Stomach (tissue), 9 donors: Measurements from ENCODE around the gene NCF2. TPM values are rescaled to one million over a fixed set of nuclear protein-coding genes. Genes with fewer than 3 reads are reported as not detected.

Experiments
- DNase-seq, 2 donors: peaks; one replicate each; pipeline versions ENCODE4 v3.0.0 to v3.0.0-alpha.2; 2013 to 2019
- H3K27ac ChIP-seq, 5 donors: fragments of 200-600 bp in 4 of 5; sonication (generic) in 4 of 5; one replicate each; pipeline ENCODE4 v1.5.1; 2013 to 2019; ENCODE audit warnings: mild to moderate bottlenecking in 1 of 5, moderate library complexity in 1 of 5
- H3K27me3 ChIP-seq, 3 donors: fragments of 200-600 bp; sonication (generic); one replicate each; pipeline ENCODE4 v1.5.1; 2017 to 2019; ENCODE audit warnings: mixed run types in 1 of 3
- H3K36me3 ChIP-seq, 4 donors: fragments of 200-600 bp; sonication (generic); 1 replicate in 3 of 4; 2 replicates in 1 of 4; pipeline ENCODE4 v1.5.1; 2016 to 2019
- H3K4me1 ChIP-seq, 4 donors: fragments of 200-600 bp; sonication (generic); one replicate each; pipeline ENCODE4 v1.5.1; 2016 to 2019
- H3K4me3 ChIP-seq, 4 donors: fragments of 200-600 bp; sonication (generic) in 3 of 4; one replicate each; pipeline ENCODE4 v1.5.1; 2016 to 2019; ENCODE audit warnings: mild to moderate bottlenecking in 1 of 4
- H3K9me3 ChIP-seq, 4 donors: fragments of 200-600 bp; sonication (generic); one replicate each; pipeline ENCODE4 v1.5.1; 2016 to 2019
- EP300 ChIP-seq: sonication (generic); formaldehyde crosslinking; IDR thresholded peaks from one replicate; pipeline ENCODE4 v1.6.1; 2017; ENCODE audit warnings: antibody characterized with exemption
- POLR2A ChIP-seq, 4 donors: fragments of 450-650 bp; IDR thresholded peaks; one replicate each; pipeline ENCODE4 v1.6.1; 2016; ENCODE audit warnings: antibody characterized with exemption in 4 of 4, control low read depth in 2 of 4, mild to moderate bottlenecking in 1 of 4, moderate library complexity in 1 of 4
- POLR2AphosphoS5 ChIP-seq, 3 donors: sonication (generic); formaldehyde crosslinking; IDR thresholded peaks; one replicate each; pipeline ENCODE4 v1.6.1; 2016; ENCODE audit warnings: antibody characterized with exemption in 3 of 3
- WGBS, 5 donors: extraction: QIAGEN DNeasy Blood & Tissue Kit in 3 of 5; methylation state at CpG; one replicate each; pipeline versions ENCODE4 v1.1.5 to v1.1.7; 2013 to 2018; 5-methylcytosine and 5-hydroxymethylcytosine counted together
- intact Hi-C: fragments of 100-400 bp; cut with DNase I; formaldehyde crosslinking; loops from one replicate; pipeline ENCODE4 v1.15.1; 2023; ENCODE audit warnings: low total_unique reads
- polyA plus RNA-seq, 3 donors: library from polyadenylated mRNA; stranded (reverse); fragments of 200-250 nt; gene quantifications; one replicate each; pipeline ENCODE4 v1.2.3, GENCODE V29; 2013
- total RNA-seq, 5 donors: library from RNA; depleted of rRNA; stranded (reverse); fragments of >200 nt; gene quantifications; one replicate each; pipeline versions ENCODE4 v1.1.0 to v1.2.3, GENCODE V29; 2014 to 2016
- TF ChIP-seq, protein P1 (sequence below), 7 experiments: fragments of 450-650 bp in 4 of 7; fragments of 200-600 bp in 3 of 7; sonication (generic) in 3 of 7; IDR thresholded peaks; one replicate each; pipeline ENCODE4 v1.5.1; 2016 to 2019; ENCODE audit warnings: antibody characterized with exemption in 7 of 7, control low read depth in 2 of 7, mild to moderate bottlenecking in 1 of 7
- donor health status: healthy with polysubstance abuse.
- donor health status: Bipolar disorder and iron deficiency.
- donor health status: healthy.

The NCF2 gene
- total and polyA plus RNA-seq, 8 donors: 0.29 to 30.4 (median 6.2) TPM

DNA sequence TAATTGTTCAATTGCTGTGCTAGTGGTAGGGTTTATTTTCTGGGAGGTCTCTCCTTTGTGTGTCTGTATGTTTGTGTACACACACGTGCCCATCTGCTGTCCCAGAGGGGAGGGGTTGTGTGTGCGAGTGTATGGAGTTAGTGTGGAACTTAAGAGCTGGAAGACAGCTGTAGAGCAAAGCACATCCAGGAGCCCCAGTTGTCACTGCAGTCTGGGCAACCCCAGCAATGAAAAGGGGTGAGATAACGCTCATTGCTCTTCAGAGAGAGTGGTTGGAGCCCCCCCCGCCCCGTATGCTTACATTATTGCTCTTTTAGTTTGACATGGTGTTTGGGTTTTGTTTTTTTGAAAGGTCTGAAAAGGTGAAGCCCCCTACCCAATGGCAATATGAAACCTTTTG is 36.9 kb downstream of the NCF2 start:
- no peak for DNase-seq
- intact Hi-C loops: no loop called here
- Histone ChIP-seq H3K4me3 (no peak overlapping the region), H3K36me3 (peaks cover 37 to 96% (median 74%) of the 10 kb centered on the region in 4 donors), H3K27ac (no peak overlapping the region), H3K9me3 (no peaks in the 10 kb centered on the region), H3K27me3 (no peaks in the 10 kb centered on the region), H3K4me1 (no peaks in the 10 kb centered on the region)
- TF ChIP-seq POLR2AphosphoS5 (IDR thresholded peaks at IDR 0.05) (no peak), POLR2A (IDR thresholded peaks at IDR 0.05) (no peak), EP300 (no peak)
- TF ChIP-seq, protein P1, sequence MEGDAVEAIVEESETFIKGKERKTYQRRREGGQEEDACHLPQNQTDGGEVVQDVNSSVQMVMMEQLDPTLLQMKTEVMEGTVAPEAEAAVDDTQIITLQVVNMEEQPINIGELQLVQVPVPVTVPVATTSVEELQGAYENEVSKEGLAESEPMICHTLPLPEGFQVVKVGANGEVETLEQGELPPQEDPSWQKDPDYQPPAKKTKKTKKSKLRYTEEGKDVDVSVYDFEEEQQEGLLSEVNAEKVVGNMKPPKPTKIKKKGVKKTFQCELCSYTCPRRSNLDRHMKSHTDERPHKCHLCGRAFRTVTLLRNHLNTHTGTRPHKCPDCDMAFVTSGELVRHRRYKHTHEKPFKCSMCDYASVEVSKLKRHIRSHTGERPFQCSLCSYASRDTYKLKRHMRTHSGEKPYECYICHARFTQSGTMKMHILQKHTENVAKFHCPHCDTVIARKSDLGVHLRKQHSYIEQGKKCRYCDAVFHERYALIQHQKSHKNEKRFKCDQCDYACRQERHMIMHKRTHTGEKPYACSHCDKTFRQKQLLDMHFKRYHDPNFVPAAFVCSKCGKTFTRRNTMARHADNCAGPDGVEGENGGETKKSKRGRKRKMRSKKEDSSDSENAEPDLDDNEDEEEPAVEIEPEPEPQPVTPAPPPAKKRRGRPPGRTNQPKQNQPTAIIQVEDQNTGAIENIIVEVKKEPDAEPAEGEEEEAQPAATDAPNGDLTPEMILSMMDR (IDR thresholded peaks at IDR 0.05): no peak
- 76 to 87% (median 86%) methylated on average over 4 to 5 of the region's 5 CpGs for WGBS, 5 donors

DNA sequence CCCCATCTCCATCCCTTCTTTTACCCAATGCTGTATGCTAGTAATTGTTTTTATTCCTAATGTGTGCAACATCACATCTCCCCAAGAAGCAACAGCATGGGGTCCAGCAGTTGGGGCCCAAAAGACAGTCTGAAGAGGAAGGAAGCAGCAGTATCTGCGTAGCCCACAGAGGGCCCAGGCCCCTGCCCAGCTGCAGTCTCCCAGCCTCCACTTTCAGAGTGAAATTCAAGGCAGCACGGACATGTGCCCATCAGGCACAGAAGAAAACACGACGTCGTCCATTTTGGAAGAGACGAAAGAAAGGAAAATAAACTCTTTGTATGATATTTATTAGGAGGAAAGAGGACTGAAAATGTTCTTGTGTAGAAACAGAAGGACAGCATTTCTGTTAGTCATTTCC is 37.4 kb downstream of the NCF2 start:
- Histone ChIP-seq H3K27ac (no peak overlapping the region), H3K36me3 (peaks cover 37 to 99% (median 78%) of the 10 kb centered on the region in 4 donors), H3K9me3 (no peaks in the 10 kb centered on the region), H3K4me3 (no peak overlapping the region), H3K27me3 (no peaks in the 10 kb centered on the region), H3K4me1 (no peaks in the 10 kb centered on the region)
- 83 to 93% (median 91%) methylated on average over 6 of the region's 6 CpGs for WGBS, 5 donors
- no peak for DNase-seq
- TF ChIP-seq EP300 (no peak), POLR2A (IDR thresholded peaks at IDR 0.05) (no peak), POLR2AphosphoS5 (IDR thresholded peaks at IDR 0.05) (no peak)
- TF ChIP-seq, protein P1 (IDR thresholded peaks at IDR 0.05): no peak
- intact Hi-C loops: no loop called here

DNA sequence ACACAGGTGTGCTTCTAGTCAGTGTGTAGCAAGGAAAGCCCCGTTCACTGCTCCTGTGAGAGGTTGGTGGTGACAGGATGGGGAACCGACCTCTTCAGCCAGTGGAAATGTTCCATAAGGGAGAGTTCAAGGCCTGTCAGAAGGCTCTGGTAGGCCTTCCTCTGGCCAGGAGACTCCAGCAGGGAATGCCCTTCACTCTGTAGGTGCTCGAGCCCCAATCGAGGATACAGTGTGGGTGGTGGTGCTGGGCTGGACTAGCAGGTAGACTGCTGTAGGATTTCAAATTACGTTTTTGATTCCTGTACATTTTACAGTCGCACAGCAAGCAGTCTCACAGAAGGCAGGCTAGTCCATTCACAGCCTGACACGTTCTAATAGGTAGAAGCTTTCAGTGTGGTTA is 37.8 kb downstream of the NCF2 start:
- Histone ChIP-seq H3K27me3 (no peaks in the 10 kb centered on the region), H3K9me3 (no peaks in the 10 kb centered on the region), H3K36me3 (peaks cover 39 to 99% (median 80%) of the 10 kb centered on the region in 4 donors), H3K27ac (no peak overlapping the region), H3K4me1 (no peaks in the 10 kb centered on the region), H3K4me3 (no peak overlapping the region)
- DNase-seq: no peak
- WGBS, 5 donors: 87 to 92% (median 89%) methylated on average over 7 of the region's 7 CpGs
- TF ChIP-seq EP300: no peak
- TF ChIP-seq, protein P1 (IDR thresholded peaks at IDR 0.05): no peak
- no peak for TF ChIP-seq POLR2A (IDR thresholded peaks at IDR 0.05)
- no peak for TF ChIP-seq POLR2AphosphoS5 (IDR thresholded peaks at IDR 0.05)
- intact Hi-C loops: no loop called here

DNA sequence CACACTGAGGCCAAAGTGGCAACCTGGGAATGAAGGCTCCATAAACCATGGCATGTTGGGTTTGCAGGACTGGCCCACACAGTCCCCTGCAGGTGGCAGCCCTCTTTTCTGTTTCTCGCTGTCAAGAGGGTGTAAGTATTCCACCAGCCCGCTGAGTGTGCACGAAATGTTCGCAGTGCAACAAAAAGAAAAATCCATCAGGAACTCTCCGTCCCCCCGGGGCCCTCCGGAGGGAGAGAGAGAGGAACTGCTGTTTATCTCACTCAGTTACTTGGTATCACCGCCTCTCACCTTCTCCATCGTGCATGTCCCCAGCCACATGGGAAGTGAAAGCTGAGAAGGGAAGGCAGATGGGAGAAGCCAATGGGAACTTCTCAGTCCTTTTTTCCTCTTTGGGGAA is 38.3 kb downstream of the NCF2 start:
- DNase-seq: no peak
- Histone ChIP-seq H3K9me3 (no peaks in the 10 kb centered on the region), H3K4me3 (no peak overlapping the region), H3K27ac (no peak overlapping the region), H3K36me3 (peaks cover 42 to 99% (median 84%) of the 10 kb centered on the region in 4 donors), H3K27me3 (no peaks in the 10 kb centered on the region), H3K4me1 (no peaks in the 10 kb centered on the region)
- 82 to 91% (median 86%) methylated on average over 9 of the region's 9 CpGs for WGBS, 5 donors
- TF ChIP-seq POLR2AphosphoS5 (IDR thresholded peaks at IDR 0.05): no peak
- TF ChIP-seq POLR2A (IDR thresholded peaks at IDR 0.05): no peak
- TF ChIP-seq EP300: no peak
- TF ChIP-seq, protein P1 (IDR thresholded peaks at IDR 0.05): no peak
- intact Hi-C loops: no loop called here
